ENCODE measurements around the gene R3HDM1. TPM values are rescaled to one million over a fixed set of nuclear protein-coding genes. Genes with fewer than 3 reads are reported as not detected.

Gene R3HDM1
- total RNA-seq, 4 donors from 2014 or later = 11.1 to 17.5 (median 15.7) TPM

- no peak for TF ChIP-seq CTCF (IDR thresholded peaks at IDR 0.05)
- ATAC-seq (ENCODE audit: low FRiP score) (no peak), DNase-seq (ENCODE audit: low spot score) (no peak)
These were observed 56.7 kb downstream of the R3HDM1 start for GRCh38 chr2:135587958-135588357.

GRCh38 chr2:135590619-135591260 lies 59.5 kb downstream of the R3HDM1 start:
- no peak for TF ChIP-seq CTCF (IDR thresholded peaks at IDR 0.05)
- no peak for ATAC-seq (ENCODE audit: low FRiP score)

GRCh38 chr2:135600915-135601314 lies 69.6 kb downstream of the R3HDM1 start:
- TF ChIP-seq CTCF (IDR thresholded peaks at IDR 0.05) = no peak
- DNase-seq (ENCODE audit: low spot score) (no peak), ATAC-seq (ENCODE audit: low FRiP score) (no peak)

More at GRCh38 chr2:135590619-135591260, 59.5 kb downstream of the R3HDM1 start:
- DNase-seq (ENCODE audit: low spot score) = no peak

GRCh38 chr2:135603543-135603942 lies 72.3 kb downstream of the R3HDM1 start:
- DNase-seq (ENCODE audit: low spot score) = no peak
- no peak for ATAC-seq (ENCODE audit: low FRiP score)
- no peak for TF ChIP-seq CTCF (IDR thresholded peaks at IDR 0.05)

GRCh38 chr2:135607561-135607960 lies 76.3 kb downstream of the R3HDM1 start:
- no peak for DNase-seq (ENCODE audit: low spot score)
- ATAC-seq (ENCODE audit: low FRiP score) = no peak
- TF ChIP-seq CTCF (IDR thresholded peaks at IDR 0.05) = no peak

GRCh38 chr2:135612319-135612718 lies 81.0 kb downstream of the R3HDM1 start:
- TF ChIP-seq CTCF (IDR thresholded peaks at IDR 0.05) = no peak
- DNase-seq (ENCODE audit: low spot score) = no peak
- no peak for ATAC-seq (ENCODE audit: low FRiP score)

- no peak for DNase-seq (ENCODE audit: low spot score)
- no peak for ATAC-seq (ENCODE audit: low FRiP score)
- no peak for TF ChIP-seq CTCF (IDR thresholded peaks at IDR 0.05)
These were observed 84.1 kb downstream of the R3HDM1 start for GRCh38 chr2:135615404-135615803.
